ENCODE results near the gene LRBA.

DNA sequence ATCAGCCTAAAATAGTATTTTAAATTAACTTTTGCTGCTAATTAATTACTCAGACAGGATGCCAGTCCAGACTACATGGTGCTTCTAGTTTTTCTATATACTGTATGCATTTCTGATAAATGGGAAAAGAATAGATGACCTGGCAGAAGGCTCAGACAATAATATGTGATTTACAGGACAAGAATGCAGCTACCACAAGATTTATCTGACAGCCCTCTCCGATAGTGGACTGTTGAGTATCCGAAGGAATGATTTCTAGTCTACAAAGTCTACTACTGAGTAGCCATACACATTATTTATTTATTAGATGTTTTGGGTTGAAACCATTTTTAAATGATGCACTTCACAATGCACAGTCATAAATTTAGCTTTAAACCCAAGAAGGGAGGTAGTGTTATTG lies 220.4 kb downstream of the LRBA start:
- TF ChIP-seq, protein P1, sequence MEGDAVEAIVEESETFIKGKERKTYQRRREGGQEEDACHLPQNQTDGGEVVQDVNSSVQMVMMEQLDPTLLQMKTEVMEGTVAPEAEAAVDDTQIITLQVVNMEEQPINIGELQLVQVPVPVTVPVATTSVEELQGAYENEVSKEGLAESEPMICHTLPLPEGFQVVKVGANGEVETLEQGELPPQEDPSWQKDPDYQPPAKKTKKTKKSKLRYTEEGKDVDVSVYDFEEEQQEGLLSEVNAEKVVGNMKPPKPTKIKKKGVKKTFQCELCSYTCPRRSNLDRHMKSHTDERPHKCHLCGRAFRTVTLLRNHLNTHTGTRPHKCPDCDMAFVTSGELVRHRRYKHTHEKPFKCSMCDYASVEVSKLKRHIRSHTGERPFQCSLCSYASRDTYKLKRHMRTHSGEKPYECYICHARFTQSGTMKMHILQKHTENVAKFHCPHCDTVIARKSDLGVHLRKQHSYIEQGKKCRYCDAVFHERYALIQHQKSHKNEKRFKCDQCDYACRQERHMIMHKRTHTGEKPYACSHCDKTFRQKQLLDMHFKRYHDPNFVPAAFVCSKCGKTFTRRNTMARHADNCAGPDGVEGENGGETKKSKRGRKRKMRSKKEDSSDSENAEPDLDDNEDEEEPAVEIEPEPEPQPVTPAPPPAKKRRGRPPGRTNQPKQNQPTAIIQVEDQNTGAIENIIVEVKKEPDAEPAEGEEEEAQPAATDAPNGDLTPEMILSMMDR (IDR thresholded peaks at IDR 0.05): no peak
- TF ChIP-seq POLR2A (IDR thresholded peaks at IDR 0.05) (no peak), POLR2AphosphoS5 (IDR thresholded peaks at IDR 0.05) (no peak)

All from breast epithelium (tissue), 3 donors.